ENCODE results near the gene PSMB11.

GRCh38 chr14:23074906-23075305, 32.9 kb downstream of the PSMB11 start:
- no peak for TF ChIP-seq CTCF (IDR thresholded peaks at IDR 0.05)
- TF ChIP-seq EZH2 (IDR thresholded peaks at IDR 0.05) = no peak

Data from neural progenitor cell (in vitro differentiated cells).